Esophagus muscularis mucosa (tissue), 4 donors: ENCODE data around the gene CAMK1D. TPM values are rescaled to one million over a fixed set of nuclear protein-coding genes. Genes with fewer than 3 reads are reported as not detected.
"Not testable (repeated sequence)": the region's sequence is repeated elsewhere in the genome, so short reads cannot be mapped to it uniquely, and the experiment has no call there.

Experiments used
- DNase-seq: peaks from one replicate; pipeline ENCODE4 v3.0.0-alpha.2; 2017; ENCODE audit errors: extremely low spot score
- H3K27ac ChIP-seq, 4 donors: fragments of 200-600 bp; sonication (generic); replicated peaks in 1 of 4; 1 replicate in 3 of 4; 2 replicates in 1 of 4; pipeline ENCODE4 v1.5.1; 2016 to 2019; ENCODE audit warnings: mild to moderate bottlenecking in 1 of 4
- H3K27me3 ChIP-seq, 4 donors: fragments of 200-600 bp; sonication (generic); one replicate each; pipeline versions ENCODE4 v1.5.1 to v1.6.0; 2016 to 2019
- H3K36me3 ChIP-seq, 4 donors: fragments of 200-600 bp; sonication (generic); one replicate each; pipeline ENCODE4 v1.5.1; 2016 to 2019
- H3K4me1 ChIP-seq, 4 donors: fragments of 200-600 bp; sonication (generic); one replicate each; pipeline ENCODE4 v1.5.1; 2016 to 2019
- H3K4me3 ChIP-seq, 4 donors: fragments of 200-600 bp; sonication (generic); 1 replicate in 2 of 4; 2 replicates in 2 of 4; pipeline ENCODE4 v1.5.1; 2016 to 2019; ENCODE audit warnings: mild to moderate bottlenecking in 4 of 4, moderate library complexity in 1 of 4
- H3K9me3 ChIP-seq, 4 donors: fragments of 200-600 bp; sonication (generic); 1 replicate in 3 of 4; 2 replicates in 1 of 4; pipeline ENCODE4 v1.5.1; 2016 to 2019
- EP300 ChIP-seq: sonication (generic); formaldehyde crosslinking; IDR thresholded peaks from one replicate; pipeline ENCODE4 v1.6.1; 2017; ENCODE audit warnings: antibody characterized with exemption
- POLR2A ChIP-seq: fragments of 450-650 bp; IDR thresholded peaks from one replicate; pipeline ENCODE4 v1.6.1; 2017; ENCODE audit warnings: antibody characterized with exemption, moderate library complexity, mild to moderate bottlenecking, low read depth
- POLR2AphosphoS5 ChIP-seq, 2 donors: sonication (generic); formaldehyde crosslinking; IDR thresholded peaks; one replicate each; pipeline ENCODE4 v1.6.1; 2017; ENCODE audit warnings: antibody characterized with exemption in 2 of 2
- WGBS: methylation state at CpG from one replicate; pipeline ENCODE4 v1.1.5; 2018; 5-methylcytosine and 5-hydroxymethylcytosine counted together
- intact Hi-C: fragments of 100-400 bp; cut with DNase I; formaldehyde crosslinking; loops from one replicate; pipeline ENCODE4 v1.15.1; 2023
- total RNA-seq, 4 donors: library from RNA; depleted of rRNA; stranded (reverse); fragments of >200 nt; gene quantifications; one replicate each; pipeline versions ENCODE4 v1.1.0 to v1.2.1, GENCODE V29; 2016
- TF ChIP-seq, protein P1 (sequence below), 3 experiments: fragments of 200-600 bp in 2 of 3; fragments of 450-650 bp in 1 of 3; sonication (generic) in 2 of 3; IDR thresholded peaks; one replicate each; pipeline ENCODE4 v1.5.1; 2017 to 2019; ENCODE audit warnings: antibody characterized with exemption in 3 of 3, mild to moderate bottlenecking in 2 of 3, moderate library complexity in 1 of 3

The CAMK1D gene
- total RNA-seq, 4 donors from 2014 or later = 8.4 to 15.4 (median 11.3) TPM

GRCh38 chr10:12434277-12434676 is 84.9 kb downstream of the CAMK1D start:
- H3K27ac ChIP-seq = no peak overlapping the region
- no peak for TF ChIP-seq POLR2A
- TF ChIP-seq, protein P1, sequence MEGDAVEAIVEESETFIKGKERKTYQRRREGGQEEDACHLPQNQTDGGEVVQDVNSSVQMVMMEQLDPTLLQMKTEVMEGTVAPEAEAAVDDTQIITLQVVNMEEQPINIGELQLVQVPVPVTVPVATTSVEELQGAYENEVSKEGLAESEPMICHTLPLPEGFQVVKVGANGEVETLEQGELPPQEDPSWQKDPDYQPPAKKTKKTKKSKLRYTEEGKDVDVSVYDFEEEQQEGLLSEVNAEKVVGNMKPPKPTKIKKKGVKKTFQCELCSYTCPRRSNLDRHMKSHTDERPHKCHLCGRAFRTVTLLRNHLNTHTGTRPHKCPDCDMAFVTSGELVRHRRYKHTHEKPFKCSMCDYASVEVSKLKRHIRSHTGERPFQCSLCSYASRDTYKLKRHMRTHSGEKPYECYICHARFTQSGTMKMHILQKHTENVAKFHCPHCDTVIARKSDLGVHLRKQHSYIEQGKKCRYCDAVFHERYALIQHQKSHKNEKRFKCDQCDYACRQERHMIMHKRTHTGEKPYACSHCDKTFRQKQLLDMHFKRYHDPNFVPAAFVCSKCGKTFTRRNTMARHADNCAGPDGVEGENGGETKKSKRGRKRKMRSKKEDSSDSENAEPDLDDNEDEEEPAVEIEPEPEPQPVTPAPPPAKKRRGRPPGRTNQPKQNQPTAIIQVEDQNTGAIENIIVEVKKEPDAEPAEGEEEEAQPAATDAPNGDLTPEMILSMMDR (IDR thresholded peaks at IDR 0.05) = no peak
- TF ChIP-seq POLR2AphosphoS5 (IDR thresholded peaks at IDR 0.05) = no peak
- TF ChIP-seq EP300 = no peak
- no peaks in the 10 kb centered on the region for H3K27me3 ChIP-seq
- 71% methylated on average over 5 of the region's 6 CpGs for WGBS
- peaks cover 0 to 21% (median 12%) of the 10 kb centered on the region in 4 donors for H3K4me1 ChIP-seq
- H3K4me3 ChIP-seq = no peak overlapping the region
- no peaks in the 10 kb centered on the region for H3K36me3 ChIP-seq
- H3K9me3 ChIP-seq = no peaks in the 10 kb centered on the region
- intact Hi-C loops = no loop called here
- DNase-seq = no peak

DNA sequence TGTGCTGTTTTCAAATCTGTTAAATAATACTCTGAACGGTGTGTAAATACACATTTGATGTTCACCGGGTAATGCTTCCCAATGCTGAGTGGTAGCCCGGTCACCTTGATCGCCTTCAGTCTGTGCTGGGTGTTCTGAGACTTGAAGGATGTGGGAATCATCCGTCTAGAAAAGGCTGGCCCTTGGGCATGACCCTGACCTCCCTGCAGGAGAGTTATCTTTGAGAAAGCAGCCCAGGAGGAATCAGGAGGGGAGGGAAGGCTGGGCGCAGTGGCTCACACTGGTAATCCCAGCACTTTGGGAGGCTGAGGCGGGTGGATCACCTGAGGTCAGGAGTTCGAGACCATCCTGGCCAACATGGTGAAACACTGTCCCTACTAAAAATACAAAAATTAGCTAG is 85.3 kb downstream of the CAMK1D start:
- H3K27me3 ChIP-seq, DNase-seq, H3K36me3 ChIP-seq, H3K27ac ChIP-seq, H3K9me3 ChIP-seq, intact Hi-C loops, H3K4me3 ChIP-seq: not testable (repeated sequence)
- 93% methylated on average over 8 of the region's 8 CpGs for WGBS
- peaks cover 0 to 21% (median 12%) of the 10 kb centered on the region in 4 donors for H3K4me1 ChIP-seq

GRCh38 chr10:12435348-12435747 is 86.0 kb downstream of the CAMK1D start:
- H3K36me3 ChIP-seq = no peaks in the 10 kb centered on the region

GRCh38 chr10:12438919-12439692 is 89.8 kb downstream of the CAMK1D start:
- H3K36me3 ChIP-seq = no peaks in the 10 kb centered on the region
- intact Hi-C loops = no loop called here
- no peak overlapping the region for H3K4me3 ChIP-seq
- WGBS = 94% methylated on average over 16 of the region's 16 CpGs
- H3K27me3 ChIP-seq = no peaks in the 10 kb centered on the region
- TF ChIP-seq POLR2A (no peak), EP300 (no peak), POLR2AphosphoS5 (IDR thresholded peaks at IDR 0.05) (no peak)
- TF ChIP-seq, protein P1 (IDR thresholded peaks at IDR 0.05) = no peak
- no peak overlapping the region for H3K27ac ChIP-seq
- H3K4me1 ChIP-seq = peaks cover 0 to 16% (median 6%) of the 10 kb centered on the region in 4 donors
- H3K9me3 ChIP-seq = no peaks in the 10 kb centered on the region
- DNase-seq = no peak

More at GRCh38 chr10:12435348-12435747, 86.0 kb downstream of the CAMK1D start:
- Histone ChIP-seq H3K27ac (no peak overlapping the region), H3K27me3 (no peaks in the 10 kb centered on the region), H3K4me3 (no peak overlapping the region), H3K9me3 (no peaks in the 10 kb centered on the region), H3K4me1 (peaks cover 0 to 21% (median 12%) of the 10 kb centered on the region in 4 donors)
- DNase-seq = no peak
- 92% methylated on average over 6 of the region's 6 CpGs for WGBS
- TF ChIP-seq, protein P1 (IDR thresholded peaks at IDR 0.05) = no peak
- TF ChIP-seq EP300 (no peak), POLR2AphosphoS5 (IDR thresholded peaks at IDR 0.05) (no peak), POLR2A (no peak)
- intact Hi-C loops = no loop called here

GRCh38 chr10:12439767-12440166 is 90.4 kb downstream of the CAMK1D start:
- H3K4me3 ChIP-seq, intact Hi-C loops, H3K9me3 ChIP-seq, DNase-seq, H3K36me3 ChIP-seq, H3K27ac ChIP-seq, H3K27me3 ChIP-seq: not testable (repeated sequence)
- H3K4me1 ChIP-seq = peaks cover 0 to 12% (median 6%) of the 10 kb centered on the region in 4 donors
- 84% methylated on average over 6 of the region's 6 CpGs for WGBS

GRCh38 chr10:12443026-12443425 is 93.7 kb downstream of the CAMK1D start:
- Histone ChIP-seq H3K27me3 (no peaks in the 10 kb centered on the region), H3K9me3 (no peaks in the 10 kb centered on the region), H3K4me3 (no peak overlapping the region), H3K36me3 (no peaks in the 10 kb centered on the region), H3K4me1 (peaks cover 9 to 32% (median 21%) of the 10 kb centered on the region in 4 donors), H3K27ac (no peak overlapping the region)
- intact Hi-C loops = no loop called here
- 90% methylated on average over 8 of the region's 8 CpGs for WGBS
- TF ChIP-seq POLR2AphosphoS5 (IDR thresholded peaks at IDR 0.05) (no peak), EP300 (no peak), POLR2A (no peak)
- TF ChIP-seq, protein P1 (IDR thresholded peaks at IDR 0.05) = no peak
- DNase-seq = no peak
